K562 (cell line): ENCODE data around the gene SYF2. TPM values are rescaled to one million over a fixed set of nuclear protein-coding genes. Genes with fewer than 3 reads are reported as not detected.

Experiments used
- ARHGAP35 ChIP-seq: fragments of 450-650 bp; IDR thresholded peaks from 2 replicates; pipeline ENCODE4 v1.6.1; 2018; ENCODE audit not compliant: partially characterized antibody
- CBX2 ChIP-seq: fragments of 200-600 bp; sonication (generic); IDR thresholded peaks from one replicate; pipeline ENCODE4 v1.6.1; 2012; ENCODE audit warnings: mild to moderate bottlenecking, low read length, inconsistent platforms; ENCODE audit not compliant: insufficient read depth, poor library complexity, severe bottlenecking
- CBX3 ChIP-seq, 2 experiments: IDR thresholded peaks; 1 replicate in 1 of 2; 2 replicates in 1 of 2; pipeline ENCODE4 v1.6.1; 2012; ENCODE audit warnings: inconsistent platforms in 2 of 2, low read length in 2 of 2, borderline replicate concordance in 1 of 2, control low read depth in 1 of 2
- E2F4 ChIP-seq: sonication (generic); formaldehyde crosslinking; IDR thresholded peaks from 2 replicates; pipeline ENCODE4 v1.8.0; 2022; ENCODE audit warnings: mild to moderate bottlenecking, low read depth, missing genetic modification reagents
- ELF4 ChIP-seq: fragments of 450-650 bp; formaldehyde crosslinking; IDR thresholded peaks from 2 replicates; pipeline ENCODE4 v1.4.0; 2022; ENCODE audit warnings: missing genetic modification characterization
- HMGN3 ChIP-seq: IDR thresholded peaks from 2 replicates; pipeline ENCODE4 v1.6.1; 2011; ENCODE audit warnings: borderline replicate concordance, low read depth, mild to moderate bottlenecking, mixed read lengths, low read length; ENCODE audit not compliant: insufficient read length; ENCODE audit errors: extremely low read depth
- L3MBTL2 ChIP-seq: fragments of 450-650 bp; IDR thresholded peaks from 2 replicates; pipeline ENCODE4 v1.6.1; 2016; ENCODE audit warnings: mild to moderate bottlenecking, moderate library complexity
- MAFK ChIP-seq: IDR thresholded peaks from 2 replicates; pipeline ENCODE4 v1.6.1; 2011; ENCODE audit warnings: low read length, improper control_type of control experiment
- NFIX ChIP-seq: fragments of 250-450 bp; sonication (Bioruptor Pico); IDR thresholded peaks from 2 replicates; pipeline ENCODE4 v1.4.0; 2020; ENCODE audit warnings: low read depth, mild to moderate bottlenecking, moderate library complexity
- PHB2 ChIP-seq: fragments of 450-650 bp; IDR thresholded peaks from 2 replicates; pipeline ENCODE4 v1.6.1; 2017; ENCODE audit warnings: low read depth
- SMARCA4 ChIP-seq: fragments of 450-650 bp; IDR thresholded peaks from 2 replicates; pipeline ENCODE4 v1.6.1; 2016
- SNRNP70 ChIP-seq: fragments of 200-400 bp; formaldehyde crosslinking; optimal IDR thresholded peaks from 2 replicates; pipeline ENCODE3; 2017; ENCODE audit warnings: low read depth, low read length
- SP2 ChIP-seq: IDR thresholded peaks from 2 replicates; pipeline ENCODE4 v1.6.1; 2011; ENCODE audit warnings: mild to moderate bottlenecking, low read depth, low read length, moderate library complexity; ENCODE audit not compliant: poor library complexity, severe bottlenecking; ENCODE audit errors: extremely low read depth
- TAF15 ChIP-seq: fragments of 200-400 bp; formaldehyde crosslinking; IDR thresholded peaks from 2 replicates; pipeline ENCODE4 v1.6.1; 2017; ENCODE audit warnings: mild to moderate bottlenecking, low read depth, low read length, moderate library complexity
- TAL1 ChIP-seq: fragments of 450-650 bp; IDR thresholded peaks from 2 replicates; pipeline ENCODE4 v1.6.1; 2016; ENCODE audit warnings: mild to moderate bottlenecking
- TCF15 ChIP-seq: fragments of 250-450 bp; sonication (Bioruptor Pico); IDR thresholded peaks from 2 replicates; pipeline ENCODE4 v1.8.0; 2022; ENCODE audit warnings: moderate library complexity, mild to moderate bottlenecking, inconsistent platforms
- TEAD2 ChIP-seq: fragments of 450-650 bp; IDR thresholded peaks from 2 replicates; pipeline ENCODE4 v1.6.1; 2016; ENCODE audit warnings: missing genetic modification characterization, control low read depth, missing compliant biosample characterization
- WHSC1 ChIP-seq: IDR thresholded peaks from one replicate; pipeline ENCODE4 v1.6.1; 2012; ENCODE audit warnings: low read length, control low read depth, inconsistent platforms
- YBX1 ChIP-seq: fragments of 450-650 bp; IDR thresholded peaks from 2 replicates; pipeline ENCODE4 v1.7.1; 2016; ENCODE audit warnings: mild to moderate bottlenecking
- ZNF165 ChIP-seq: fragments of 250-450 bp; sonication (Bioruptor Pico); IDR thresholded peaks from 2 replicates; pipeline ENCODE4 v1.4.0; 2020; ENCODE audit warnings: borderline replicate concordance
- ZNF347 ChIP-seq: fragments of 450-650 bp; formaldehyde crosslinking; IDR thresholded peaks from 2 replicates; pipeline ENCODE4 v1.4.0; 2020; ENCODE audit warnings: low read depth, mild to moderate bottlenecking, moderate library complexity
- ZNF655 ChIP-seq: fragments of 250-450 bp; sonication (Bioruptor Pico); IDR thresholded peaks from 2 replicates; pipeline ENCODE4 v1.5.0; 2021
- ZNF778 ChIP-seq: fragments of 450-650 bp; formaldehyde crosslinking; IDR thresholded peaks from 2 replicates; pipeline ENCODE4 v1.4.0; 2020; ENCODE audit warnings: mild to moderate bottlenecking, moderate library complexity
- ZNF785 ChIP-seq: fragments of 250-450 bp; sonication (Bioruptor Pico); IDR thresholded peaks from 2 replicates; pipeline ENCODE4 v1.4.0; 2020; ENCODE audit warnings: mild to moderate bottlenecking
- polyA plus RNA-seq, 8 experiments: library from polyadenylated mRNA; depleted of rRNA in 4 of 8; stranded (reverse) in 5 of 8; unstranded in 3 of 8; fragments of >200 nt; fragmentation: Nextera tagmentation in 2 of 8; fragmentation: Illumina TruSeq in 1 of 8; extraction: Ambion mirVana in 2 of 8; extraction: Trizol in 1 of 8; gene quantifications; 2 replicates each; pipeline versions ENCODE4 v1.2.1 to v1.2.3, GENCODE V29; 2011 to 2014; ENCODE audit warnings: inconsistent platforms in 1 of 8, missing spikeins in 1 of 8
- total RNA-seq, 7 experiments: library from RNA; depleted of rRNA in 6 of 7; stranded (reverse); fragments of >200 nt in 6 of 7; fragmentation: Illumina TruSeq in 2 of 7; extraction: Trizol in 2 of 7; gene quantifications; 2 replicates each; pipeline versions ENCODE4 v1.2.1 to v1.2.3, GENCODE V29; 2011 to 2021; ENCODE audit warnings: low replicate concordance in 1 of 7
- TF ChIP-seq, protein P1 (sequence below): fragments of 250-450 bp; sonication (Bioruptor Pico); IDR thresholded peaks from 2 replicates; pipeline ENCODE4 v1.8.0; 2021; ENCODE audit warnings: mild to moderate bottlenecking, moderate library complexity

SYF2 gene
- total and polyA plus RNA-seq, 9 of the 15 experiments (the other 6 are each of a cell fraction or from before 2014, with no cell fraction given), result 20.9 to 69.0 (median 43.2) TPM

DNA sequence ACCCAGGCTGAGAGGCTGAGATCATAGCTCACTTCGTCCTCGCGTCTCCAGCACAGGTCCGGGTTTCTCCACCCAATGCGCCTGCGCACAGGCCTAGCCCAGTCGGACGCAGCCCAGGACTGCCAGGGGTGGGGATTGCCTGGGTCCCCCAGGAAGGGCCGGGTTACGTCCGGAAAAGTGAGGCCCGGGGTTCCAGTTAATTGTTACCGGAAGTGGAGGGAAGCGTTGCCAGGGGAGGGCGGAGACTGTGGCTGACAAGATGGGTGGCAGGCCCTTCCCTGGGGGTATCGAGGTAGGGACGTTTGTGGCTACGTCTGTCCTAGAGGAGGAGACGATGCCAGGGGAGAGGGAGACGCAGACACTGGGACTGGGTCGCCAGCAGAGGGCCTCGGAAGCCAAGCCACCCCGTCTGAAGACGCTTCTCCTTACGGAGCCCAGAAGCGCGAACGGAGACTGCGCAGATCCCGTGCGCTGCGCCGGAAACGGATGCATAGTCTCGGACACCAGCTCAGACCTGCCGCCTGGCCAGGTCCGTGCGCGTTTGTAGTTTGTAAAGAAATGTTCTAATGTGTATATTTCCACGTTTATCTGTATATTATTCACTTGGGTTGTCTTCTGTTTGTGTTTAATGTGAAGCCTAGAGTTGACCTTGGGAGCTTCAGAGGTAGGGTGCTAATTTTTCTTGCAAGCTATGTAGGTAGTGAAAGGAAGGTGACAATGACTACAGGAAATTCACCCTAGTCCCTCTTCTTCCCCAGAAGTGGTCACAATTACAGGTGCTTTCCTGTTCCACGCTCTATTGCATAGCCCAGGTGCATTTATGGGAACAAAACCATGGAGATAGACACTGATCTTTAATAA lies 7.6 kb upstream of the SYF2 start (continued):
- TF ChIP-seq PHB2 (no peak), YBX1 (no peak), MAFK (0 out of 2 replicates have a peak, but pooled peaks have one; percentile 1), ZNF347 (CRISPR knock-in tag) (no peak), ZNF778 (CRISPR knock-in tag) (no peak), ZNF655 (CRISPR knock-in tag) (no peak), SNRNP70 (no peak), SP2 (no peak), E2F4 (no peak), CBX3 (IDR thresholded peaks at IDR 0.05; ENCODE audit: borderline replicate concordance in 1 of 2, low read length in 2 of 2) (no peak; a peak in 1 of 3 replicates), TEAD2 (tag) (no peak), WHSC1 (no peak), TCF15 (CRISPR knock-in tag) (0 out of 2 replicates have a peak, but pooled peaks have one; percentile 61), L3MBTL2 (peak; percentile 64), TAL1 (0 out of 2 replicates have a peak, but pooled peaks have one; percentile 2), ZNF165 (CRISPR knock-in tag) (0 out of 2 replicates have a peak, but pooled peaks have one; percentile 48), SMARCA4 (0 out of 2 replicates have a peak, but pooled peaks have one; percentile 24), ZNF785 (CRISPR knock-in tag) (no peak), TAF15 (no peak; the same call in 1 of the 2 replicates), ARHGAP35 (no peak), NFIX (CRISPR knock-in tag) (no peak), ELF4 (CRISPR knock-in tag) (peak; percentile 29; the same call in 1 of the 2 replicates), CBX2 (no peak), HMGN3 (peak; percentile 90)
- TF ChIP-seq, protein P1, sequence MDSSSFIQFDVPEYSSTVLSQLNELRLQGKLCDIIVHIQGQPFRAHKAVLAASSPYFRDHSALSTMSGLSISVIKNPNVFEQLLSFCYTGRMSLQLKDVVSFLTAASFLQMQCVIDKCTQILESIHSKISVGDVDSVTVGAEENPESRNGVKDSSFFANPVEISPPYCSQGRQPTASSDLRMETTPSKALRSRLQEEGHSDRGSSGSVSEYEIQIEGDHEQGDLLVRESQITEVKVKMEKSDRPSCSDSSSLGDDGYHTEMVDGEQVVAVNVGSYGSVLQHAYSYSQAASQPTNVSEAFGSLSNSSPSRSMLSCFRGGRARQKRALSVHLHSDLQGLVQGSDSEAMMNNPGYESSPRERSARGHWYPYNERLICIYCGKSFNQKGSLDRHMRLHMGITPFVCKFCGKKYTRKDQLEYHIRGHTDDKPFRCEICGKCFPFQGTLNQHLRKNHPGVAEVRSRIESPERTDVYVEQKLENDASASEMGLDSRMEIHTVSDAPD (CRISPR knock-in tag), result no peak
